Measurements from ENCODE around the gene ELK4.

The ELK4 gene

DNA sequence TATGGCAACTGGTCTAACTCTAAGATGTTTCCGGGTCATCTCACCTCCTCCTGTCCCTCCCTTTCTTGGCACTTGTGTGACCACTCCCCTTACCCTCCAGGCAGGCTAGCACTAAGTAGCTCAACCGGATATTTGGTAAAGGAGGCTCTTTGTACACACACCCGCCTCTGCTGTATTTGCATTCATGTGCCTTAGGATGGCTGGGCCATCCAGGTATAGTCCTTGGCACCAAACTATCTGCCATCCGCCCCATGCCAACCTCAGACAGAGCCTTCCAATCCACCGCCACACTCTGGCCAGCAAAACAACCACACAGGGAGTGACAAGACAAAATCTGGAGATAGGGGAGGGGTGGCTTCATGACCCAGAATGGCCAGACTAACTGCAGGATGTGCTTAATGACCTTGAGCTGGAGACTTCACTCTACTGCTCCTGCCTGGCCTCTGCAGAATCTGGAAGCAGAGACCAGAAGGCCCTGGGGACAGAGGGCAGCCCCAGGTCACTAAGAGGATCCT is 67.8 kb downstream of the ELK4 start:
- no peak for DNase-seq (ENCODE audit: low read depth)

DNA sequence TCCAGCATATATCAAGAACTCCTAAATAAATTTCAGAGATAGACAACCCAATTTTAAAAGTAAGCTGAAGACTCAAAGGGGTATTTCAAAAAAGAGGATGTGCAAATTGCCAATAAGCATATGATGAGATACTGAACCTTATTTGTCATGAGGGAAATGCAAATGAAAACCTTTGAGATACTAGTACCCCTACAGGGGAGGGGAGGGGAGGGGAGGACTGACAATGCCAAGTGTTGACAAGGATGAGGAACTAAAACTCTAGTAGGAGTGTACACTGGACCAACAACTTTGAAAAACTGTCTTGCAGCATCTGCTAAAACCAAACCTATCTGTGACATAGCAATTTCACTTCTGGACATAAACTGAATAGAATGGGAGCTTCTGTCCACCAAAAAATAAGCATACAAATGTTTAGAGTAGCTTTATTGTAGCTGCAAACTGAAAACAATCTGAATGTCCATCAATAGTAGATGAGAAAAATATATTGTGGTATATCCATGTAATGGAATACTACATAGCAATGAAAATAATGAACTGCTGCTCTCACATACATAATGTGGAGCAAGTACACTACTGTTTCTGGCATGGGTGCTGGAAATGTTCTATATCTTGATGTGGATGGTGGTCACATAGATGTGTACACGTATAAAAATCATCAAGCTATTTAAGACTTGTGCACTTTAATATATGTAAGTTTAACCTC is 70.2 kb downstream of the ELK4 start:
- no peak for DNase-seq (ENCODE audit: low read depth)
